K562 (cell line): ENCODE measurements around the gene ZNF346. TPM values are rescaled to one million over a fixed set of nuclear protein-coding genes. Genes with fewer than 3 reads are reported as not detected.
"Not testable (repeated sequence)": the region's sequence is repeated elsewhere in the genome, so short reads cannot be mapped to it uniquely, and the experiment has no call there.

Experiments
- ATAC-seq: fragments of 200-7000 bp; cut with Tn5 transposase; 3 replicates; pipeline ENCODE4 v1.9.1; 2020; ENCODE audit warnings: moderate library complexity
- BruUV-seq: library from RNA; stranded (reverse); fragments of 400-500 nt; replicated peaks from 2 replicates; lab custom pipeline; 2021; lab: Mats Ljungman, UMichigan
- CTCF ChIA-PET: fragments of 300-600 bp; formaldehyde crosslinking; extraction: SDS; loops from one replicate; lab custom pipeline; 2021; ENCODE audit warnings: low intra/inter-chr PET ratio; lab: Yijun Ruan, JAX
- POLR2A ChIA-PET: fragments of 300-600, 350-650 bp; sonication (Branson Sonifier 250); formaldehyde crosslinking; extraction: SDS; loops from one replicate; lab custom pipeline; 2021; ENCODE audit warnings: antibody characterized with exemption, inconsistent platforms; lab: Yijun Ruan, JAX
- DNase-seq, 4 experiments: peaks; one replicate each; pipeline versions ENCODE4 v3.0.0 to v3.0.0-alpha.2; 2011 to 2018; ENCODE audit warnings: low spot score in 3 of 4, mixed read lengths in 3 of 4; ENCODE audit errors: extremely low read depth in 1 of 4
- FAIRE-seq: peaks from 2 replicates; lab custom pipeline; 2011; peaks lifted over from hg19 to GRCh38; lab: Jason Lieb, UNC
- H2AFZ ChIP-seq: 2 replicates; pipeline ENCODE4 v1.6.0; 2011; ENCODE audit warnings: low read depth, low read length, control low read depth, inconsistent platforms
- H3K27ac ChIP-seq: fragments of 200-600 bp; 3 replicates; pipeline ENCODE4 v1.8.0; 2011; ENCODE audit warnings: low read depth, mild to moderate bottlenecking, control low read depth, inconsistent platforms, low read length, moderate library complexity, mixed read lengths; ENCODE audit errors: extremely low read depth
- H3K27me3 ChIP-seq, 2 experiments: fragments of 300-600 bp in 1 of 2; 2 replicates in 1 of 2; 3 replicates in 1 of 2; pipeline versions ENCODE4 v1.6.0 to v1.8.0; 2011; ENCODE audit warnings: inconsistent platforms in 2 of 2, low read length in 2 of 2, mild to moderate bottlenecking in 1 of 2, mixed read lengths in 1 of 2, moderate library complexity in 1 of 2; ENCODE audit not compliant: control insufficient read depth in 2 of 2, insufficient read depth in 2 of 2
- H3K36me3 ChIP-seq: fragments of 300-600 bp; 3 replicates; pipeline ENCODE4 v1.8.0; 2011; ENCODE audit warnings: mild to moderate bottlenecking, low read length, inconsistent platforms; ENCODE audit not compliant: control insufficient read depth, insufficient read depth
- H3K4me1 ChIP-seq, 2 experiments: fragments of 200-600 bp in 1 of 2; replicated peaks in 1 of 2; 2 replicates in 1 of 2; 3 replicates in 1 of 2; pipeline versions ENCODE4 v1.5.1 to v1.8.0; 2011; ENCODE audit warnings: inconsistent platforms in 2 of 2, low read length in 2 of 2, mild to moderate bottlenecking in 1 of 2, mixed read lengths in 1 of 2, moderate library complexity in 1 of 2; ENCODE audit not compliant: control insufficient read depth in 2 of 2, insufficient read depth in 2 of 2
- H3K4me2 ChIP-seq: 2 replicates; pipeline ENCODE4 v1.6.1; 2011; ENCODE audit warnings: low read length, control low read depth, inconsistent platforms, mixed read lengths; ENCODE audit not compliant: insufficient read depth
- H3K4me3 ChIP-seq: fragments of 200-600 bp; sonication (generic), shearing (Covaris generic); 2 replicates; pipeline ENCODE4 v1.5.1; 2016; ENCODE audit warnings: control low read depth, inconsistent platforms
- H3K79me2 ChIP-seq: fragments of 200-600 bp; 3 replicates; pipeline ENCODE4 v1.8.0; 2011; ENCODE audit warnings: low read length, inconsistent platforms; ENCODE audit not compliant: control insufficient read depth, insufficient read depth
- H3K9ac ChIP-seq, 2 experiments: 2 replicates each; pipeline versions ENCODE4 v1.6.0 to v1.6.1; 2011; ENCODE audit warnings: low read depth in 2 of 2, low read length in 2 of 2, control low read depth in 1 of 2, inconsistent platforms in 1 of 2, mild to moderate bottlenecking in 1 of 2, mixed read lengths in 1 of 2; ENCODE audit not compliant: insufficient read depth in 1 of 2
- H3K9me1 ChIP-seq: one replicate; pipeline ENCODE4 v1.6.0; 2011; ENCODE audit warnings: inconsistent platforms, mild to moderate bottlenecking, low read length, moderate library complexity; ENCODE audit not compliant: control insufficient read depth, insufficient read depth
- H3K9me3 ChIP-seq: replicated peaks from 2 replicates; pipeline ENCODE4 v1.5.1; 2011; ENCODE audit warnings: low read depth, low read length, inconsistent platforms; ENCODE audit not compliant: control insufficient read depth, insufficient read depth
- H4K20me1 ChIP-seq: replicated peaks from 2 replicates; pipeline ENCODE4 v1.6.1; 2011; ENCODE audit warnings: low read length, inconsistent platforms, mixed read lengths; ENCODE audit not compliant: control insufficient read depth, insufficient read depth
- ZNF121 ChIP-seq: sonication (generic); formaldehyde crosslinking; conservative IDR thresholded peaks from 2 replicates; pipeline ENCODE4 v1.8.0; 2022; ENCODE audit warnings: missing genetic modification reagents
- ZNF146 ChIP-seq: IDR thresholded peaks from one replicate; pipeline ENCODE4 v1.6.1; 2018; ENCODE audit warnings: missing compliant biosample characterization; ENCODE audit not compliant: unreplicated experiment
- WGBS: fragments of 100-300 bp; shearing (Covaris generic); methylation state at CpG from one replicate; pipeline ENCODE4 v1.1.6; 2016; ENCODE audit warnings: low coverage, mixed read lengths; ENCODE audit not compliant: insufficient coverage; ENCODE audit errors: missing lambda C conversion rate; 5-methylcytosine and 5-hydroxymethylcytosine counted together
- in situ Hi-C: fragments of 300-500 bp; cut with MboI; formaldehyde crosslinking; loops from 4 replicates; pipeline ENCODE4 v1.15.0; 2018; ENCODE audit warnings: inconsistent platforms, mixed read lengths
- intact Hi-C: fragments of 100-400 bp; cut with micrococcal nuclease; formaldehyde crosslinking; loops from 2 replicates; pipeline ENCODE4 v1.14.2; 2022
- polyA plus RNA-seq, 8 experiments: library from polyadenylated mRNA; depleted of rRNA in 4 of 8; stranded (reverse) in 5 of 8; unstranded in 3 of 8; fragments of >200 nt; fragmentation: Nextera tagmentation in 2 of 8; fragmentation: Illumina TruSeq in 1 of 8; extraction: Ambion mirVana in 2 of 8; extraction: Trizol in 1 of 8; gene quantifications; 2 replicates each; pipeline versions ENCODE4 v1.2.1 to v1.2.3, GENCODE V29; 2011 to 2014; ENCODE audit warnings: inconsistent platforms in 1 of 8, missing spikeins in 1 of 8
- total RNA-seq, 7 experiments: library from RNA; depleted of rRNA in 6 of 7; stranded (reverse); fragments of >200 nt in 6 of 7; fragmentation: Illumina TruSeq in 2 of 7; extraction: Trizol in 2 of 7; gene quantifications; 2 replicates each; pipeline versions ENCODE4 v1.2.1 to v1.2.3, GENCODE V29; 2011 to 2021; ENCODE audit warnings: low replicate concordance in 1 of 7
- TF ChIP-seq, protein P1 (sequence below): sonication (generic); formaldehyde crosslinking; IDR thresholded peaks from 2 replicates; pipeline ENCODE4 v1.8.0; 2022; ENCODE audit warnings: mild to moderate bottlenecking, low read depth, missing genetic modification reagents

ZNF346 gene
- total and polyA plus RNA-seq, 9 of the 15 experiments (the other 6 are each of a cell fraction or from before 2014, with no cell fraction given), result 5.0 to 25.1 (median 20.1) TPM

DNA sequence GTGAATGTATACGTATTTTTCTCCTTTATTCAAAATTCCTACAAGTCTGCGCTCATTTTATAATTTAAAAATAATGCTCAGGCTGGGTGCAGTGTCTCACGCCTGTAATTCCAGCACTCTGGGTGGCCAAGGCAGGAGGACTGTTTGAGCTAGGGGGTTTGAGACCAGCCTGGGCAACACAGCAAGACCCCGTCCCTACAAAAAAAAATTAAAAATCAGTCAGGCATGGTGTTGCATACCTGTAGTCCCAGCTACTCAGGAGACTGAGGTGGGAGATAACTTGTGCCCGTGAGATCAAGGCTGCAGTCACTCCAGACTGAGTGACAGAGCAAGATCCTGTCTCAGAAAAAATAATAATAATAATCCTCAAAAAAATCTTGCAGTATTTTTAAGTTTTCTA, 23.7 kb upstream of the ZNF346 start:
- intact Hi-C loops (no loop called here), in situ Hi-C loops (no loop called here)
- peaks cover 12% of the 10 kb centered on the region; the same call in 2 of the 3 replicates for H3K36me3 ChIP-seq
- DNase-seq (no peak), FAIRE-seq (no peak), ATAC-seq (no peak)
- POLR2A ChIA-PET, result interaction anchor here (0.6 to 0.7 kb wide), 2 partner anchors 8 to 321 kb away, joined by 3 read pairs; partner anchors contain the start of gene UIMC1
- H3K27me3 ChIP-seq, result no peaks in the 10 kb centered on the region
- no peak overlapping the region for H3K27ac ChIP-seq
- CTCF ChIA-PET, result no interaction called here
- no peak overlapping the region for H3K4me3 ChIP-seq
- H3K9me3 ChIP-seq, result no peaks in the 10 kb centered on the region; the same call in 1 of the 2 replicates
- WGBS, result 89% methylated on average over 5 of the region's 5 CpGs
- H4K20me1 ChIP-seq, result peaks cover 34% of the 10 kb centered on the region
- H3K9me1 ChIP-seq, result peaks cover 7% of the 10 kb centered on the region
- H2AFZ ChIP-seq, result no peak overlapping the region
- peaks cover 22 to 23% of the 10 kb centered on the region in 2 experiments for H3K4me1 ChIP-seq
- H3K4me2 ChIP-seq, result no peak overlapping the region
- peaks cover 89% of the 10 kb centered on the region for H3K79me2 ChIP-seq
- BruUV-seq, result no TSS peak
- no peak overlapping the region for H3K9ac ChIP-seq
- peak; percentile 23; the same call in 1 of the 2 replicates for TF ChIP-seq ZNF121 (CRISPR knock-in tag)
- TF ChIP-seq, protein P1, sequence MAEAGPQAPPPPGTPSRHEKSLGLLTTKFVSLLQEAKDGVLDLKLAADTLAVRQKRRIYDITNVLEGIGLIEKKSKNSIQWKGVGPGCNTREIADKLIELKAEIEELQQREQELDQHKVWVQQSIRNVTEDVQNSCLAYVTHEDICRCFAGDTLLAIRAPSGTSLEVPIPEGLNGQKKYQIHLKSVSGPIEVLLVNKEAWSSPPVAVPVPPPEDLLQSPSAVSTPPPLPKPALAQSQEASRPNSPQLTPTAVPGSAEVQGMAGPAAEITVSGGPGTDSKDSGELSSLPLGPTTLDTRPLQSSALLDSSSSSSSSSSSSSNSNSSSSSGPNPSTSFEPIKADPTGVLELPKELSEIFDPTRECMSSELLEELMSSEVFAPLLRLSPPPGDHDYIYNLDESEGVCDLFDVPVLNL (CRISPR knock-in tag), result no peak

DNA sequence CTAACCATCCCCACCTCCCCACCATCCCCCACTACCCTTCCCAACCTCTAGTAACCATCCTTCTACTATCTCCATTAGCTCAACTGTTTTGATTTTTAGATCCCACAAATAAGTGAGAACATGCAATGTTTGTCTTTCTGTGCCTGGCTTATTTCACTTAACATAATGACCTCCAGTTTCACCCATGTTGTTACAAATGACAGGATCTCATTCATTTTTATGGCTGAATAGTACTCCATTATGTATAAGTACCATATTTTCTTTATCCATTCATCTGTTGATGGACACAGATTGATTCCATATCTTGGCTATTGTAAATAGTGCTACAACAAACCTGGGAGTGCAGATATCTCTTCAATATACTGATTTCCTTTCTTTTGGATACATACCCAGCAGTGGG, 23.0 kb upstream of the ZNF346 start:
- DNase-seq, H3K27ac ChIP-seq, in situ Hi-C loops, H3K4me3 ChIP-seq, BruUV-seq, FAIRE-seq, H3K9ac ChIP-seq, ATAC-seq, H3K9me3 ChIP-seq, intact Hi-C loops, POLR2A ChIA-PET, H2AFZ ChIP-seq, H3K27me3 ChIP-seq, H3K9me1 ChIP-seq, H3K4me2 ChIP-seq, CTCF ChIA-PET: not testable (repeated sequence)
- Histone ChIP-seq H3K36me3 (peaks cover 17% of the 10 kb centered on the region; the same call in 2 of the 3 replicates), H3K4me1 (peaks cover 20 to 23% of the 10 kb centered on the region in 2 experiments), H3K79me2 (peaks cover 91% of the 10 kb centered on the region), H4K20me1 (peaks cover 40% of the 10 kb centered on the region)
- peak; percentile 6 for TF ChIP-seq ZNF146 (CRISPR knock-in tag)
